ENCODE measurements around the gene AGAP1. TPM values are rescaled to one million over a fixed set of nuclear protein-coding genes. Genes with fewer than 3 reads are reported as not detected.
"Not testable (repeated sequence)": the region's sequence is repeated elsewhere in the genome, so short reads cannot be mapped to it uniquely, and the experiment has no call there.

Gene AGAP1
- total RNA-seq, 4 donors from 2014 or later = 7.2 to 19.6 (median 15.2) TPM

DNA sequence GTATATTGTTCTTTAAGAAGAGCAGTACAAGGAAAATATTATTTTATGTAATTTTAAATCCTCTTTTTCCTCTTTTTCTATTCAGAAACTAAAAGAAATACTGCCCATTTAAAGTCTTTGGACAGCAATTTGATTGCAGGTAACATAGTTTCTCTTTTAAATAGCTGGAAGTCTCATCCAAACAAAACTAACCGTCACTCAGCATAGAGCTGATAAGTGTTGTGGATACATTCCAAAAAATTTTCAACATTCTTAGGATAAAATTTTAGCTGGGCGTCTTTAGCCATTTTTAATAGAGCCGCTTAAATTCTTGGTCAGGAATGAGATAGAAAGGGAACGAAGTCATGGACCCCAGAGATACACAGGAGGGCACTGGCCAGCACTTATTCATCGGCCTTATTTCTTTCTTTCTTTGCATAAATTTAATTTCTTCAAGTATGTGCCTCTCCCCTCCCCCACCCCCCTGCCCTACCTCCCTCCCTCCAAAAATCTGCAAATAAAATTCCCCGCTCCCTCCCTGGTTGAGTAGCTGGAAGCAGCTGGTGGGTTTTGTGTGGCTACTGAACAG, 592.6 kb downstream of the AGAP1 start:
- no peak for DNase-seq
- Histone ChIP-seq H3K36me3 (no peaks in the 10 kb centered on the region), H3K4me1 (no peaks in the 10 kb centered on the region), H3K27me3 (no peaks in the 10 kb centered on the region), H3K9me3 (no peaks in the 10 kb centered on the region), H3K27ac (no peak overlapping the region), H3K4me3 (no peak overlapping the region)
- 72 to 90% methylated on average over 5 of the region's 6 CpGs for WGBS, 2 donors
- no peak for TF ChIP-seq POLR2A (IDR thresholded peaks at IDR 0.05)
- TF ChIP-seq, protein P1, sequence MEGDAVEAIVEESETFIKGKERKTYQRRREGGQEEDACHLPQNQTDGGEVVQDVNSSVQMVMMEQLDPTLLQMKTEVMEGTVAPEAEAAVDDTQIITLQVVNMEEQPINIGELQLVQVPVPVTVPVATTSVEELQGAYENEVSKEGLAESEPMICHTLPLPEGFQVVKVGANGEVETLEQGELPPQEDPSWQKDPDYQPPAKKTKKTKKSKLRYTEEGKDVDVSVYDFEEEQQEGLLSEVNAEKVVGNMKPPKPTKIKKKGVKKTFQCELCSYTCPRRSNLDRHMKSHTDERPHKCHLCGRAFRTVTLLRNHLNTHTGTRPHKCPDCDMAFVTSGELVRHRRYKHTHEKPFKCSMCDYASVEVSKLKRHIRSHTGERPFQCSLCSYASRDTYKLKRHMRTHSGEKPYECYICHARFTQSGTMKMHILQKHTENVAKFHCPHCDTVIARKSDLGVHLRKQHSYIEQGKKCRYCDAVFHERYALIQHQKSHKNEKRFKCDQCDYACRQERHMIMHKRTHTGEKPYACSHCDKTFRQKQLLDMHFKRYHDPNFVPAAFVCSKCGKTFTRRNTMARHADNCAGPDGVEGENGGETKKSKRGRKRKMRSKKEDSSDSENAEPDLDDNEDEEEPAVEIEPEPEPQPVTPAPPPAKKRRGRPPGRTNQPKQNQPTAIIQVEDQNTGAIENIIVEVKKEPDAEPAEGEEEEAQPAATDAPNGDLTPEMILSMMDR (IDR thresholded peaks at IDR 0.05) = no peak
- intact Hi-C loops (cut with DNase I) = no loop called here

DNA sequence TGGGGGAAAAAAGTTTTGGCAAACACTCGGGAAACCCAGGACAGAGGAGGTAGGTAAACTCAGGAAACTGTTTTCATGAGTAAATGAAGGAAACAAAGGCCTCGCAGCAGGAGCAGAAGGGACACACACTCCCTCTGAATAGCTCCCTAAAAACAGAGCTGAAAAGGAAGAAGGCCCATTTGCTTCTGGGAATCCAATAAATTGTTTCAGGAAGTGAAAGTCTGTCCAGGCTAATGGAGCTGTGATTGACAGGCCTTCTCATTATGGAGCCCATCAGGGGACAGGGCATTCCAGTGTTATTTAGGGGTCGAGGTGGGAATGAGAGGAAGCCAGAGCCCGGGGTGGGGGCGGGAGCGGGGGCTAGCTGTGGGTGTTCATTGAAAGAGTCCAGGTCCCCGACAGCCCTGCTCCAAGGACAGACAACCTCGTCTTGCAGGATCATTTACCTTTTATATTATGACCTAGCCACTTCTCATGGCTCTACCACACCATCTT, 593.2 kb downstream of the AGAP1 start:
- DNase-seq = no peak
- Histone ChIP-seq H3K27me3 (no peaks in the 10 kb centered on the region), H3K27ac (no peak overlapping the region), H3K4me3 (no peak overlapping the region), H3K4me1 (no peaks in the 10 kb centered on the region), H3K9me3 (no peaks in the 10 kb centered on the region), H3K36me3 (no peaks in the 10 kb centered on the region)
- TF ChIP-seq POLR2A (IDR thresholded peaks at IDR 0.05) = no peak
- TF ChIP-seq, protein P1 (IDR thresholded peaks at IDR 0.05) = no peak
- WGBS, 2 donors = 76 to 77% methylated on average over 4 to 5 of the region's 8 CpGs
- intact Hi-C loops (cut with DNase I) = no loop called here

DNA sequence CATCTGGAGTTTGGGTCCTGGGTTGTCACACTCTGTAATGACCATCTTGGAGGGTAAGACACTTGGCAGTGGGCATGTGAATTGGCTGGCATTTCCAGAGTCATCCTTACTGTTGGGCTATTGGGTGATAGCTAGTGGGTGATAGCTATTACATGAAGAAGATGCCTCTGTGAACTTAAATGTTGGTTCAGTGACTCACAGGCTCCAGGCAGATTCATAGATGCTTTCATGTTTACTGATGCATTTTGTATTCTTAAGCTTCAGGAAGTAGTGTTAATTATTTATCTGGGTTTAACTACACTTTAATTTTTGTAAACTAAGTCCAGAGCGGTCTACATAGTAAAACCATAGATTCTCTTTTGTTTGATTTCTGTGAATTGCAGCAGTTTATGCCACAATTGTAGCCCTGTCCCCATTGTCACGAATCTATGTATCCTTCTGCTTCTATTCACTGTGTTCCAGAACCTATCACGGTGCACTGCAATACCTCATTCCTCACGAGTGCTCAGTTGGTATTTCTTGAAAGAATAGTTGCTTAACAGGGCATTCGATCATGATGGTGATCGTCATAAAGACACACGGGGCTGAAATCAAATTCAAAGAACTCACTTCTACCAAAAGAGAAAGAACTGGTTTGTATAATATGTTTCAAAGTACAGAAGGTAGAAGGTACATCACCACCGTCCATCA, 594.7 kb downstream of the AGAP1 start:
- no peaks in the 10 kb centered on the region for H3K36me3 ChIP-seq
- 72 to 77% methylated on average over 8 of the region's 8 CpGs for WGBS, 2 donors
- no peaks in the 10 kb centered on the region for H3K27me3 ChIP-seq
- no peak overlapping the region for H3K27ac ChIP-seq
- H3K4me1 ChIP-seq = no peaks in the 10 kb centered on the region
- no peak for DNase-seq
- no peaks in the 10 kb centered on the region for H3K9me3 ChIP-seq
- TF ChIP-seq POLR2A (IDR thresholded peaks at IDR 0.05) = no peak
- TF ChIP-seq, protein P1 (IDR thresholded peaks at IDR 0.05) = no peak
- no peak overlapping the region for H3K4me3 ChIP-seq
- intact Hi-C loops (cut with DNase I) = no loop called here

DNA sequence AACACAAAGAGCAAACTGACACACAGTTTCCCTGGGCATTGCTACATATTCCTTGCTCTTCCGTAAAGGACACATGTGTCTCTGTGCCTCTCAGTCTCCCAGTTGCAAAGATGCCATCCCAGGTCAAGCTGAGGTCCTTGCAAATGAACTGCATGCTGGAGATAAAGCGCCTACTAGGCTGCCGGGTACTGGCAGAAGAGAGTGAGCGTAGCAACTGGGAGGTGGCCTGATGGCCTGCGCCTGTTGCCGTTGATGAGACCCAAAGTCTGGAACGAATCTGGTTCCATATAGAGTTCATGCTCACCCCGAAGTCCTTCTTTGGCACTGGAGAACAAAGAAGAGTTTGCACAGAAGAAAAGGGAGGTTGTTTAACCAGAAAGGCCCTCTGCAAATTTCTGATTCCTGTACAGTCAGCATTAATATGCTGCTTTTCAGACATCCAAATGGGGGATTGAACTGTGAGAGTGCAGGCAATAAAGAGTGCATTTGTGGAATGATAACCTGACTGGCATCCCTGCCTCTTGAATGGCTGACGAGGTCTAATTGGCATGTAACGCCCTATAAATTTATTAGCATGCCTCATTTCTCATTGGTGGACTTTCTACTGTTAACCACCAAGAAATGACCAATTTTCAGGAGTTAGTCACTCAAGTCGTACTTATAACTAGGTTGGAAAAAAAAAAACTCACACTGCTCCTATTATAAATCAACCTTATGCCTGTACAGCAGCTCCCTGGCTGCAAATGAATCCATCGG, 595.6 kb downstream of the AGAP1 start:
- H3K27me3 ChIP-seq = no peaks in the 10 kb centered on the region
- no peaks in the 10 kb centered on the region for H3K4me1 ChIP-seq
- H3K9me3 ChIP-seq = no peaks in the 10 kb centered on the region
- intact Hi-C loops (cut with DNase I) = no loop called here
- no peaks in the 10 kb centered on the region for H3K36me3 ChIP-seq
- no peak overlapping the region for H3K4me3 ChIP-seq
- WGBS, 2 donors = 85% methylated on average over 10 to 12 of the region's 12 CpGs
- no peak for TF ChIP-seq POLR2A (IDR thresholded peaks at IDR 0.05)
- TF ChIP-seq, protein P1 (IDR thresholded peaks at IDR 0.05) = no peak
- no peak overlapping the region for H3K27ac ChIP-seq
- no peak for DNase-seq

DNA sequence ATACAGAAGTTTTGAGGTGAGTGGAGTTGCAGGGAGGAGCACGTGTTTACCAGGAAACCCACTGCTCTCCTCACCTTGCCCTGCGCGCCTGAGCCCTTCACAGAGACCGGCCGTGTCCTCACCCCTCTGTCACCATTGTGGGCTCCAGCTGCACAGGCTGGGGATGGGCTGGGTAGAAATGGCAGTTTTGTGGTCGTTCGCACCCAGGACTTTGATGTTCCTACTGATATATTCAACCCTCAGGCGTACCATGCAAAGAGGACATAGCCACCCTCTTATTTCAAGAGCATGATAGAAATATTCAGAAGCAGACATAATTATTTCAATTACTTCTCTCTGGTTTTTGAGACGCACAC, 596.2 kb downstream of the AGAP1 start:
- intact Hi-C loops (cut with DNase I) = no loop called here
- Histone ChIP-seq H3K27me3 (no peaks in the 10 kb centered on the region), H3K9me3 (no peaks in the 10 kb centered on the region), H3K4me1 (no peaks in the 10 kb centered on the region), H3K36me3 (no peaks in the 10 kb centered on the region), H3K27ac (no peak overlapping the region), H3K4me3 (no peak overlapping the region)
- DNase-seq = no peak
- no peak for TF ChIP-seq POLR2A (IDR thresholded peaks at IDR 0.05)
- TF ChIP-seq, protein P1 (IDR thresholded peaks at IDR 0.05) = no peak
- WGBS, 2 donors = 86 to 94% methylated on average over 9 of the region's 9 CpGs

DNA sequence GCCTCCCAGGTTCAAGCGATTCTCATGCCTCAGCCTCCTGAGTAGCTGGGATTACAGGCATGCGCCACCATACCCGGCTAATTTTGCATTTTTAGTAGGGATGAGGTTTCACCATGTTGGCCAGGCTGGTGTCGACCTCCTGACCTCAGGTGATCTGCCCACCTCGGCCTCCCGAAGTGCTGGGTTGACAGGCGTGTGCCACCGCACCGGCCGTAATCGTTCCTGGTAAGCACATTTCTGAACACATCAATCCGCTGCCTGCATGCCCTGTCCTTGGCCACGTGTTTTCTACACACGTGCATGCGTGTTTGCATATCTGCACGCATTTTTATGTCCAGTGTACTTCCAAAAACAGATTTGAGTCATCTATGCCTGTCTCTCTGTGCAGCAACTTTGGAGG, 597.0 kb downstream of the AGAP1 start:
- 95 to 97% methylated on average over 7 to 16 of the region's 16 CpGs for WGBS, 2 donors
- intact Hi-C loops (cut with DNase I); H3K27me3 ChIP-seq; H3K27ac ChIP-seq; H3K9me3 ChIP-seq; H3K4me3 ChIP-seq; H3K36me3 ChIP-seq; DNase-seq; H3K4me1 ChIP-seq: not testable (repeated sequence)
